Neural cell (in vitro differentiated cells): ENCODE data around the gene TAMM41. TPM values are rescaled to one million over a fixed set of nuclear protein-coding genes. Genes with fewer than 3 reads are reported as not detected.
A peak's percentile ranks its signal among the peaks of the same experiment; 100 is the strongest.
"Not testable (repeated sequence)": the region's sequence is repeated elsewhere in the genome, so short reads cannot be mapped to it uniquely, and the experiment has no call there.

Experiments used
- H2AFZ ChIP-seq: fragments of 200-600, 300-800 bp; sonication (generic), shearing (Covaris generic); 2 replicates; pipeline ENCODE4 v1.6.0; 2014; ENCODE audit warnings: low read depth, mild to moderate bottlenecking, antibody characterized with exemption, low read length, moderate library complexity
- H3F3A ChIP-seq: fragments of 200-600 bp; shearing (Covaris generic); 2 replicates; pipeline ENCODE4 v1.6.1; 2016; ENCODE audit warnings: mild to moderate bottlenecking, moderate library complexity, mixed read lengths, antibody characterized with exemption, low read length; ENCODE audit not compliant: insufficient read depth, poor library complexity, severe bottlenecking
- H3K27ac ChIP-seq: fragments of 200-600, 300-800 bp; sonication (generic), shearing (Covaris generic); 2 replicates; pipeline ENCODE4 v1.5.1; 2014; ENCODE audit warnings: mild to moderate bottlenecking, low read length, moderate library complexity
- H3K27me3 ChIP-seq: fragments of 300-800, 200-600 bp; sonication (generic), shearing (Covaris generic); 2 replicates; pipeline ENCODE4 v1.6.0; 2014; ENCODE audit warnings: mild to moderate bottlenecking, low read depth, low read length, moderate library complexity; ENCODE audit not compliant: insufficient read depth
- H3K36me3 ChIP-seq: fragments of 300-800, 200-600 bp; sonication (generic), shearing (Covaris generic); 2 replicates; pipeline ENCODE4 v1.5.1; 2014; ENCODE audit warnings: mild to moderate bottlenecking, antibody characterized with exemption, low read length, moderate library complexity; ENCODE audit not compliant: insufficient read depth
- H3K4me2 ChIP-seq: fragments of 300-800, 200-600 bp; sonication (generic), shearing (Covaris generic); 2 replicates; pipeline ENCODE4 v1.6.0; 2014; ENCODE audit warnings: mild to moderate bottlenecking, low read length
- H3K4me3 ChIP-seq: fragments of 300-800, 200-600 bp; sonication (generic), shearing (Covaris generic); 2 replicates; pipeline ENCODE4 v1.5.1; 2014; ENCODE audit warnings: mild to moderate bottlenecking, low read length, moderate library complexity
- H3K79me2 ChIP-seq: fragments of 200-600 bp; shearing (Covaris generic); replicated peaks from 2 replicates; pipeline ENCODE4 v1.6.0; 2014; ENCODE audit warnings: mild to moderate bottlenecking, low read length, moderate library complexity; ENCODE audit not compliant: insufficient read depth
- H3K9ac ChIP-seq: fragments of 300-800, 200-600 bp; sonication (generic), shearing (Covaris generic); 2 replicates; pipeline ENCODE4 v1.6.1; 2016; ENCODE audit warnings: mild to moderate bottlenecking, low read length, mixed read lengths
- H3K9me2 ChIP-seq: fragments of 200-600 bp; shearing (Covaris generic); 2 replicates; pipeline ENCODE4 v1.6.1; 2016; ENCODE audit warnings: mild to moderate bottlenecking, low read length, mixed read lengths; ENCODE audit not compliant: insufficient read depth
- H3K9me3 ChIP-seq: fragments of 200-600, 300-800 bp; sonication (generic), shearing (Covaris generic); 2 replicates; pipeline ENCODE4 v1.6.1; 2016; ENCODE audit warnings: mild to moderate bottlenecking, mixed run types, low read length, moderate library complexity, mixed read lengths
- H4K20me1 ChIP-seq: fragments of 200-600 bp; shearing (Covaris generic); 2 replicates; pipeline ENCODE4 v1.6.1; 2016; ENCODE audit warnings: mild to moderate bottlenecking, mixed run types; ENCODE audit not compliant: insufficient read depth
- EP300 ChIP-seq: fragments of 450-650 bp; conservative IDR thresholded peaks from 2 replicates; pipeline ENCODE4 v1.6.1; 2014; ENCODE audit warnings: antibody characterized with exemption, mild to moderate bottlenecking, moderate library complexity; ENCODE audit not compliant: poor library complexity, severe bottlenecking
- POLR2AphosphoS5 ChIP-seq: IDR thresholded peaks from 2 replicates; pipeline ENCODE4 v1.6.1; 2012
- RAD21 ChIP-seq: fragments of 450-650 bp; conservative IDR thresholded peaks from 2 replicates; pipeline ENCODE4 v1.6.1; 2014; ENCODE audit warnings: antibody characterized with exemption, mild to moderate bottlenecking, moderate library complexity
- SMC3 ChIP-seq: fragments of 450-650 bp; conservative IDR thresholded peaks from 2 replicates; pipeline ENCODE4 v1.6.1; 2014; ENCODE audit warnings: antibody characterized with exemption, mild to moderate bottlenecking, moderate library complexity; ENCODE audit not compliant: poor library complexity
- TAF1 ChIP-seq: IDR thresholded peaks from 2 replicates; pipeline ENCODE4 v1.6.1; 2012; ENCODE audit warnings: low read depth
- polyA plus RNA-seq: library from polyadenylated mRNA; depleted of rRNA; stranded (reverse); fragments of >200 nt; gene quantifications from 2 replicates; pipeline ENCODE4 v1.2.3, GENCODE V29; 2014
- TF ChIP-seq, protein P1 (sequence below): fragments of 450-650 bp; IDR thresholded peaks from 2 replicates; pipeline ENCODE4 v1.5.1; 2014; ENCODE audit warnings: antibody characterized with exemption, mild to moderate bottlenecking, moderate library complexity; ENCODE audit not compliant: poor library complexity, severe bottlenecking
- TF ChIP-seq, protein P2 (sequence below): IDR thresholded peaks from 2 replicates; pipeline ENCODE4 v1.6.1; 2012; ENCODE audit warnings: borderline replicate concordance

The TAMM41 gene
- polyA plus RNA-seq, 1 donor from 2014 or later = 3.1 TPM

DNA sequence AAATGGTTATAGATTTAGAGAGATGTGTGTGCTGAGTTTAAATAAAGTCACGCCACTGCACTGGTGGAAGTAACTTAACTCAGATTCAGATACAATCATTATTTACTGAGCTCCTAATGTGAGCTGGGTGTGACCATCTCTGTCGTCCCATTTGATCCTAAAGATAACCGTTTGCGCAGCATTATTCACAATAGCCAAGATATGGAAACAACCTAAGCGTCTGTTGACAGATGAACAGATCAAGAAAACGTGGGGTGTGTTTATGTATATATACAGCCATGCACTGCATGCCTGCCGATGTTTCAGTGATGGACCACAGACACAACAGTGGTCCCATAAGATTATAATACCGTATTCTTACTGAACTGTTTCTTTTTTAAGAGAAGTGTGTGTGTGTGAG lies 71.2 kb downstream of the TAMM41 start:
- H3K27ac ChIP-seq = no peak overlapping the region

DNA sequence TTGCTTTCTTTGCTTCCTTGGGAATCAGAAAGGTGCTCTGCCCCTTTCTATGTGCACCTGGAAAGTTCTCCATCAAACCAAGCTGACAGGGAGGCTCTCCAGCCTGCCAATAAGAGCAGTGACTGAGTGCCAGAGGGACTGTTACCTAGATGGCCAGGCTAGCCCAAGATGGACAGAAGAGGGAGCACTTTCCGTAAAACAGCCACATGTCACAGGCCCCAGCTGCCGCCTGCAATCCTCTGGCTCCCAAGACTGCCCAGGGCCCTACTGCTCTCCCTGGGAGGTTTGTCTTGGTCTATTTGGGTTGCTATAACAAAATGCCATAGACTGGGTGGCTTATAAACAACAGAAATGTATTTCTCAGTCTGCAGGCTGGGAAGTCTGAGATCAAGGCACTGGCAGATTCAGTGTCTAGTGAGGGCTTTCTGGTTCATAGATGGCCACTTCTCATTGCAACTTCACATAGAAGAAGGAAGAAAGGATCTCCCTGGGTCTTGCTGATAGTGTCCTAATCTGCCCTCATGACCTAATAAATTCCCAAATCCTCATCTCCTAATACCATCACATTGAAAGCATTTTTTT lies 72.3 kb downstream of the TAMM41 start:
- Histone ChIP-seq H2AFZ (no peak overlapping the region), H3K36me3 (no peaks in the 10 kb centered on the region), H3K9me2 (no peaks in the 10 kb centered on the region), H3F3A (no peaks in the 10 kb centered on the region), H3K4me2 (no peak overlapping the region), H3K27ac (no peak overlapping the region), H3K9me3 (no peaks in the 10 kb centered on the region), H3K4me3 (no peak overlapping the region), H4K20me1 (no peaks in the 10 kb centered on the region), H3K27me3 (no peaks in the 10 kb centered on the region), H3K9ac (no peak overlapping the region), H3K79me2 (no peaks in the 10 kb centered on the region)
- no peak for TF ChIP-seq EP300
- TF ChIP-seq, protein P1, sequence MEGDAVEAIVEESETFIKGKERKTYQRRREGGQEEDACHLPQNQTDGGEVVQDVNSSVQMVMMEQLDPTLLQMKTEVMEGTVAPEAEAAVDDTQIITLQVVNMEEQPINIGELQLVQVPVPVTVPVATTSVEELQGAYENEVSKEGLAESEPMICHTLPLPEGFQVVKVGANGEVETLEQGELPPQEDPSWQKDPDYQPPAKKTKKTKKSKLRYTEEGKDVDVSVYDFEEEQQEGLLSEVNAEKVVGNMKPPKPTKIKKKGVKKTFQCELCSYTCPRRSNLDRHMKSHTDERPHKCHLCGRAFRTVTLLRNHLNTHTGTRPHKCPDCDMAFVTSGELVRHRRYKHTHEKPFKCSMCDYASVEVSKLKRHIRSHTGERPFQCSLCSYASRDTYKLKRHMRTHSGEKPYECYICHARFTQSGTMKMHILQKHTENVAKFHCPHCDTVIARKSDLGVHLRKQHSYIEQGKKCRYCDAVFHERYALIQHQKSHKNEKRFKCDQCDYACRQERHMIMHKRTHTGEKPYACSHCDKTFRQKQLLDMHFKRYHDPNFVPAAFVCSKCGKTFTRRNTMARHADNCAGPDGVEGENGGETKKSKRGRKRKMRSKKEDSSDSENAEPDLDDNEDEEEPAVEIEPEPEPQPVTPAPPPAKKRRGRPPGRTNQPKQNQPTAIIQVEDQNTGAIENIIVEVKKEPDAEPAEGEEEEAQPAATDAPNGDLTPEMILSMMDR = peak; percentile 30
- TF ChIP-seq TAF1 = no peak

More for the DNA sequence above, 71.2 kb downstream of the TAMM41 start:
- no peaks in the 10 kb centered on the region for H3K79me2 ChIP-seq
- TF ChIP-seq RAD21 (no peak), EP300 (no peak), TAF1 (no peak)
- H4K20me1 ChIP-seq = no peaks in the 10 kb centered on the region
- H3K4me3 ChIP-seq = no peak overlapping the region
- H3F3A ChIP-seq = no peaks in the 10 kb centered on the region
- no peaks in the 10 kb centered on the region for H3K9me3 ChIP-seq
- no peak overlapping the region for H2AFZ ChIP-seq
- H3K27me3 ChIP-seq = no peaks in the 10 kb centered on the region
- no peaks in the 10 kb centered on the region for H3K9me2 ChIP-seq
- no peak overlapping the region for H3K9ac ChIP-seq
- no peak overlapping the region for H3K4me2 ChIP-seq
- no peaks in the 10 kb centered on the region for H3K36me3 ChIP-seq

DNA sequence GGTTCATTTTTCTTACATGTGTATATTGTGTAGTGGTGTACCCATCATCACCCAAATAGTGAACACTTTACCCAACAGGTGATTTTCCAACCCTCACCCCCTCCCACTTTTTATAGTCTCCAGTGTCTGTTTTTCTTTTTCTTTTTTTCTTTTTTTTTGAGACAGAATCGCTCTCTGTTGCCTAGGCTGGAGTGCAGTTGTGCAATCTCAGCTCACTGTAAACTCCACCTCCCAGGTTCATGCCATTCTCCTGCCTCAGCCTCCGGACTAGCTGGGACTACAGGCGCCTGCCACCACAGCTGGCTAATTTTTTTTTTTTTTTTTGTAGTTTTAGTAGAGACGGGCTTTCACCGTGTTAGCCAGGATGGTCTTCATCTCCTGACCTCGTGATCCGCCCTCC lies 74.8 kb downstream of the TAMM41 start:
- not testable (repeated sequence) for H3K4me2 ChIP-seq, H3K4me3 ChIP-seq, H3K79me2 ChIP-seq, H2AFZ ChIP-seq, H3K27me3 ChIP-seq, H3K27ac ChIP-seq, H3K9me2 ChIP-seq, H3K9me3 ChIP-seq, H3K9ac ChIP-seq, H3F3A ChIP-seq, H3K36me3 ChIP-seq, H4K20me1 ChIP-seq

DNA sequence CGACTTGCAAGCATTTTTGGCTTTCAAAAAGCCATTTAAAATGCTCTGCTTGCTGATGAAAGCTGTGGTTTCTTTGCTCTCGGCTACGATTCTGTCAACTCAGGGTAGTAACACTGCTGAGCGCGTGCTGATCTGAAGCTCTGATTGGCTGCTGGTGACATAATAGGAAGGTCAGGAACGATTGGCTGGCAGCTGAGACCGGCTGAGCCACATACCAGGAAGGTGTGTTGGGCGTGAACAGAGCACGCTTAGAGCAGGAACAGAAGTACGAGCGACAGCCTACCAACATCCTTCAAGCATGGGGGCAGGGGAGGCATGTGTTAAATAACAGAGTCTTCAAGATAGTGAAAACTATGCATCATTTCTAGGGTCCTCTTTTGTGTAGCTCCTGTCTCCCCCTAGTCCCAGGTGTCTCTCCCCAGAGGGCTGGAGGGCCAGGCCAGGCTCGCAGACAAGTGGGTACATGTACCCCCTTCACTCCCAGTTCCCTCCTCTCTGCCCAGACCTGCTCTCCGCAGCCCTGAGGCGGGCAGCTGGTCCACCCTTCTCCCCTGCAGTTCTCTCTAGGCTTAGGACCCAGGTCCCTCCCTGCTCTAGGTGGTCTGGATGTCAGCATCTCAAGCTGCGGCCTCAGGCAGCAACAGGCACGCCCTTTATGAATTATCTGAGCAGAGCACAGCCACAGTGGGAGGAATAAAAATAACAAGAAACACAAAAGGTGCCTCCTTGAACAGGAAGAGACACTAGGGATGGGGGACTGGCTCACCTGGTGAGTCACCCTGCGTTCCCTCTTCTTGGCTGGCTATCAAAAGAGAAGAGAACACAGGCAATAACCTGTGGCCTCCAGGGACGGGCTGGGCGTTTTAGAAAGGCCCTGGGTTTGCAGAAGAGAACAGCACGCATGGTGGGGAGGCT lies 76.0 kb downstream of the TAMM41 start:
- Histone ChIP-seq H3K79me2 (no peaks in the 10 kb centered on the region), H3F3A (no peaks in the 10 kb centered on the region), H4K20me1 (no peaks in the 10 kb centered on the region), H3K4me2 (no peak overlapping the region), H3K9ac (peak overlapping the region; percentile 57), H3K27me3 (no peaks in the 10 kb centered on the region), H3K4me3 (peak overlapping the region; percentile 51), H2AFZ (peak overlapping the region; percentile 12), H3K9me3 (no peaks in the 10 kb centered on the region), H3K36me3 (no peaks in the 10 kb centered on the region), H3K9me2 (no peaks in the 10 kb centered on the region), H3K27ac (peak overlapping the region; percentile 71)
- peak; percentile 53 for TF ChIP-seq TAF1
- TF ChIP-seq, protein P2, sequence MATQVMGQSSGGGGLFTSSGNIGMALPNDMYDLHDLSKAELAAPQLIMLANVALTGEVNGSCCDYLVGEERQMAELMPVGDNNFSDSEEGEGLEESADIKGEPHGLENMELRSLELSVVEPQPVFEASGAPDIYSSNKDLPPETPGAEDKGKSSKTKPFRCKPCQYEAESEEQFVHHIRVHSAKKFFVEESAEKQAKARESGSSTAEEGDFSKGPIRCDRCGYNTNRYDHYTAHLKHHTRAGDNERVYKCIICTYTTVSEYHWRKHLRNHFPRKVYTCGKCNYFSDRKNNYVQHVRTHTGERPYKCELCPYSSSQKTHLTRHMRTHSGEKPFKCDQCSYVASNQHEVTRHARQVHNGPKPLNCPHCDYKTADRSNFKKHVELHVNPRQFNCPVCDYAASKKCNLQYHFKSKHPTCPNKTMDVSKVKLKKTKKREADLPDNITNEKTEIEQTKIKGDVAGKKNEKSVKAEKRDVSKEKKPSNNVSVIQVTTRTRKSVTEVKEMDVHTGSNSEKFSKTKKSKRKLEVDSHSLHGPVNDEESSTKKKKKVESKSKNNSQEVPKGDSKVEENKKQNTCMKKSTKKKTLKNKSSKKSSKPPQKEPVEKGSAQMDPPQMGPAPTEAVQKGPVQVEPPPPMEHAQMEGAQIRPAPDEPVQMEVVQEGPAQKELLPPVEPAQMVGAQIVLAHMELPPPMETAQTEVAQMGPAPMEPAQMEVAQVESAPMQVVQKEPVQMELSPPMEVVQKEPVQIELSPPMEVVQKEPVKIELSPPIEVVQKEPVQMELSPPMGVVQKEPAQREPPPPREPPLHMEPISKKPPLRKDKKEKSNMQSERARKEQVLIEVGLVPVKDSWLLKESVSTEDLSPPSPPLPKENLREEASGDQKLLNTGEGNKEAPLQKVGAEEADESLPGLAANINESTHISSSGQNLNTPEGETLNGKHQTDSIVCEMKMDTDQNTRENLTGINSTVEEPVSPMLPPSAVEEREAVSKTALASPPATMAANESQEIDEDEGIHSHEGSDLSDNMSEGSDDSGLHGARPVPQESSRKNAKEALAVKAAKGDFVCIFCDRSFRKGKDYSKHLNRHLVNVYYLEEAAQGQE = peak; percentile 74
- TF ChIP-seq SMC3 = peak; percentile 11
- no peak for TF ChIP-seq RAD21
- TF ChIP-seq POLR2AphosphoS5 = peak; percentile 78
